HS-27A (cell line): ENCODE measurements around the gene SPATA46.
"Not testable (repeated sequence)": the region's sequence is repeated elsewhere in the genome, so short reads cannot be mapped to it uniquely, and the experiment has no call there.

Source experiments
- DNase-seq: peaks from one replicate; pipeline ENCODE4 v3.0.0-alpha.2; 2012; ENCODE audit warnings: low read depth, missing footprints

SPATA46 gene, protein sequence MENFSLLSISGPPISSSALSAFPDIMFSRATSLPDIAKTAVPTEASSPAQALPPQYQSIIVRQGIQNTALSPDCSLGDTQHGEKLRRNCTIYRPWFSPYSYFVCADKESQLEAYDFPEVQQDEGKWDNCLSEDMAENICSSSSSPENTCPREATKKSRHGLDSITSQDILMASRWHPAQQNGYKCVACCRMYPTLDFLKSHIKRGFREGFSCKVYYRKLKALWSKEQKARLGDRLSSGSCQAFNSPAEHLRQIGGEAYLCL

DNA sequence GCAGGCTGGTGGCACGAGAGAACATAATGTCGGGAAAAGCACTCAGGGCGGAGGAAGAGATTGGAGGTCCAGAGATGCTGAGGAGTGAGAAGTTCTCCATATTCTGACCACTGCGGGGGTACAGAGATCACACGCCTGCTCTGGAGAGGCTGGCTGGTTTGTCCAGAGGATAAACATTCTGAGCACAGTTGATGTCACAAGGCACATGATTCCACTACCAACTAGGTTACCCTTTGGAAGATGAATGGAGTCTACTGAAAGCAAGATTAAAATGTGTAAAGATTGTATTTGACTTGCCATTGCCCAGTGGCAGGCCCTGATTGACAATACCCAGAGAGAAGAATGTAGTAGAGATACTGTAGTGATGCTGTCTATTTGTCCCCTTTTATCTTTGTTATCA is at the start of gene SPATA46:
TSS of gene SPATA46 (minus strand) at position 164 of the 400 bp plus-strand sequence. CDS start at position 100, 64 bp downstream.
- DNase-seq, result no peak

DNA sequence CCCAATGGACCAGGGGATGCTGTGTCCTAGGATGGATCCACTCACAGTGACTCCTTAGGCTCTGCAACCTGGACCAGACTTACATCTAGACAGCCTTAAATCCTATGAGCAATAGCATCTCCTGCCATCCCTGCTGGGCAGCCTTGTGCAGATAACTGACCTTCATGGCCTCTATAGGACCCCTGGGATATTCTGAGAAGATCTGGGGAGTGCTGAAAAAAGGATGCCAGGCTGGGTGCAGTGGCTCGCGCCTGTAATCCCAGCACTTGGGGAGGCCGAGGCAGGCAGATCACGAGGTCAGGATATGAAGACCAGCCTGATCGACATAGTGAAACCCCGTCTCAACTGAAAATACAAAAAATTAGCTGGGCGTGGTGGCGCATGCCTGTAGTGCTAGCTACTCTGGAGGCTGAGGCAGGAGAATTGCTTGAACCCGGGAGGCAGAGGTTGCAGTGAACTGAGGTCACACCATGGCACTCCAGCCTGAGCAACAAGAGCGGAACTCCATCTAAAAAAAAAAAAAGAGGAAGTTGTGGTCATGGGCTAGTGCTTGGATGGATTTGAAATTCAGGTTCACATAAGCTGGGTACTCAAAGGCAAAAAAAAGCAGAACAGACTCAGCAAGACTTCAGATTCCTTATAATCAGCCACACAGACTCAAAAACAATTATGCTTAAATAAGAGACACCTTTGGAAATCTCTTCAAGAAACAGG is 46.2 kb upstream of the SPATA46 start:
- DNase-seq, result no peak

DNA sequence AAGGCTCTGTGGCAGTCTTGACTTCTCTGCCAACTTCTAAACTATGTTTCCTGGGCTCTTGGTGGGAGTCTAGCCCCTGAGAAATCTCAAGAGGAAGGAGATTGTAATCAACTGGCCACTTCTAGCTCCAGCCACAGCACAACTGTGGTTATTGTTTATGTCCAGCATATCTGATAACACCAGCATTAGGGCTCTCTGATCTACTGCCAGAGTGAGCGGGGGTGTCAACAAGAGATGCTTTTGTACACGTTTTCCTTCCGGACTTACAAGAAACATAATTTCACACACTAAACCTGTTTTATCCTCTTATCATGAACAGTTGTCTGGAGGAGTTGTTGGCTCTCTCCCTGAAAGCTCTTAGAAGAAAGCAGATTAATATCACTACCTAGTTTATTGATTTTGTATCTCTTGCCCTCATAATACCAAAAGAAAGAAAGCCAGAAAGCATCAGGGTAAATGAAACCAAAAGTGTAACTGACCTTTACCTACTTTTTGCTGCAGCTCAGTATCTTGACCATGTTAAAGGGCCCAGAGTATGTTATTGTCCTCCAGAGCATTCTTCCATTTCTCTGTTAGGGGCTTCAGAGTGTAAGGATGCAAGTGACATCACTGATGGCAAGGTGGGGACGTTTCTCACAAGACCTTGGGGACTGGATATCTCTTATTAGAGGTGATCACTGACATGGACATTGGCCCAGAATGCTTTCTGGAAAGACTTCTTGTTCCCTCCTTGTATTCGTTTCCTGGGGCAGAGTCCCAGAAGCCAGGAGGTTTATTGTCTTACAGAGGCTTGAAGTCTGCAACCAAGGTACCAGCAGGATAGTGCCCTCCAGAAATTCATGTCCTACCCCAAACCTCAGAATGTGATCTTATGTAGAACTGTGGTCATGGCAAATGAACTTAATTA is 44.9 kb upstream of the SPATA46 start:
- no peak for DNase-seq

GRCh38 chr1:162420120-162420519 is 43.5 kb upstream of the SPATA46 start:
- no peak for DNase-seq

- not testable (repeated sequence) for DNase-seq
These were observed 42.8 kb upstream of the SPATA46 start for GRCh38 chr1:162419450-162419931.

GRCh38 chr1:162418584-162418983 is 41.9 kb upstream of the SPATA46 start:
- not testable (repeated sequence) for DNase-seq

DNA sequence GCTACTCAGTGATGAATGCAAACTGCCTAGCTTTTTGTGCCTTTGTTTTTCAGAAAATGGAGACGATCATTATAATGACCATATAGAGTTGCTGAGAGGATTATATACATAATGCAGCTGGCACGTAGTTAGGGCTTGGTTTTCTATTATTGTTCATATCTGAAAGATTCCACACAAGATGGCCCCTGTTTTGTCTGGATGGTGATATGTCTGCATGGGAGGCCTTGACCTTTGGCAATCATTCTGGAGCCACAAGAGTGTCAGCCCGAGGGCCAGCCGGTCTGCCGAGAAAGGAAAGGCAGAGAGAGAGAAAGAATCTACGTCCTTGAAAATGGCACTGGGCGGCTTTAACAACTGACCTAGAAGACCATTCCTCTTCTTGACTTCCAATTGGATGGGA is 41.0 kb upstream of the SPATA46 start:
- DNase-seq, result no peak

DNA sequence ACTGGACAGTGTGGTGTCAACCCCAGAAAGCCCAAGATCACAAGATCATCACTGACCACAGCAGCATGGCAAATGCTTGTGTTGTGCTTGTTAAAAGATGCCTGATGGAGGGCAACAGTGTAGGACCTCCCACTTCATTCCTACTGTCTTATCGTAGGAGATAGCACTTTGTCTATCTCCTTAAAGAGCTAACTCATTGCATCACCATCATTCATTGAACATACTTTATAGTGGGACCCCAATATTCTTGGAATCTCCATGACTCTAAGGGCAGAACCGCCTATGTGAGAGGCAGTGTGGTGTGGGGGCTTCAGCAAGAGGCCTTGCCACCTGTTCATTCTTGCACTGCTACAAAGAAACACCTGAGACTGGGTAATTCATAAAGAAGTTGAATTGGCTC is 40.3 kb upstream of the SPATA46 start:
- no peak for DNase-seq

GRCh38 chr1:162416215-162416614 is 39.6 kb upstream of the SPATA46 start:
- DNase-seq, result no peak

DNA sequence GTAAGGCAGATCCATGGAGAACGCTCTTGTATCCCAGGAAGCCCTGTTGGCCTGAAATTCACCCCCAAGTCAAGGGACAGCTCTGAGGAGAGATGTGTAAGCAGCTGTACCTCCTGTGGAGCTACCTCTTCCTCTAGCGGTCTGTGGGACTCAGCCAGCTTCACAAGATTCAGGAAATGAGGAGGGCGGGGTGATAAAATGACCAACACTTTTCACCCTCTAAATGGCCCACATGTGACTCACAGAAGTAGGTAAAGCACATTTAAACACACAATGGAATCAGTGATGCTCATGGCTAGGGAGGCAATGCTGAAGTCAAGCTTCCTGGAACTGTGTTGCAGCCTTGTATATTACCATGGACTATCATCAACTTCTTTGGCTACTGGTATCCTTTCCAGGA is 35.3 kb upstream of the SPATA46 start, which contains the start of gene SH2D1B:
TSS of gene SH2D1B (minus strand) at position 135 of the 400 bp plus-strand sequence. CDS start at position 15, 120 bp downstream.
- no peak for DNase-seq

DNA sequence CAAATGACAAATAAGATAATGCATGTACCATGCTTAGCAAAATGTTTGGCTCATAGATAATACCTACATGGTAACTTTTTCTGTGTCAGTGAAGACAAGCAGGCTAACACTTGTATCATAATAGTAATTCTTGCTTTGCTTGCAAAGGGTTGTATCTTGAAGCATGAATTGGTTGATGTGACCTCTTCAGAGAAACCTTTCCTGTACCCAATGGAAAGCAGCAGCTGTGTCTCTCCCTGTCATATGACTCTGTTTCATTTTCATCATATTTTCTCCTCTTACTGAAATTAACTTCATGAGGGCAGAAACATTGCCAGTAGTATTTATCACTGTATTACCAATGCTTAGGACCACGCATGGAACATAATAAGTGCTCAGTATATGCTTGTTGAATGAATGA is 30.9 kb upstream of the SPATA46 start:
- DNase-seq, result no peak

DNA sequence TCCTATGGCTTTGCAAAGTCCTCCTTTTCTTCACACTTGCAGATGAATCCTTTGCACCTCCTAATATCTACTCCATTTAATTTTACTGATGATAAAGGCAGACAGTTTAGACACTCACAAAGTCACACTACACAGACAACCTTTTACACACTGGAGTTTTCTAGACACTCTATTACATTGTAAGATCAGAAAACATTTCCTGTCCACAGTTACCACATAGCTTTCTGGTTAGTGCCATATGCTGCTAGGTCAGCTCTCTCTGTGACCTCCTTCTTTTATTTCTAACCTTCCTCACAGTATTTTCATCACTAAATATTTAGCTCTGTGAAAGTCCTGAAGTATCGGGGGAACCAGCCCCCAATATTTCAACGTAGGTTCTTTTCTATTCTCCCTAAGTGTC is 30.2 kb upstream of the SPATA46 start:
- DNase-seq, result no peak

- no peak for DNase-seq
These were observed 29.1 kb upstream of the SPATA46 start for GRCh38 chr1:162405800-162406199.

DNA sequence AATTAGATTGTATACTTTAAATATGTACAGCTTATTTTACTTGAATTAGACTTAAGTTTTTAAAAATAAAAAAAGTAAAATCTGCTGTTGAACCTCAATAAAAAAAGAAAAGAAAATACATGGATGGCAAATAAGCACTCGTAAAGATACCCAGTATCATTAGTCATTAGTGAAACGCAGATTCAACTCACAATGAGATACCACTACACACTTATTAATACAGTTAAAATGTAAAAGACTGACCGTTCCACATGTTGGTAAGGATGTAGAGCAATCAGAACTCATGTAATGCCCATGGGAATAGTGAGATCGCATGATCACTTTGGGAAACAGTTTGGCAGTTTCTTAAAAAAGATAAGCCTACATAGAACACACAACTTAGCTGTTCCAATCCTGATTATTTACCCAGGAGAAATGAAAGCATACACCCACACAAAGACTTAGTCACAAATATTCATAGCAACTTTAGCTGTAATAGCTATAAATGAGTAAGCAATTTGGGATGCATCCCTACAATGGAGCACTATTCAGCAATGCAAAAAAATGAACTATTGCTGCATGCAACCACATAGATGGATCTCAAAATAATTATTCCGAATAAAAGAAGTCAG is 28.0 kb upstream of the SPATA46 start:
- no peak for DNase-seq

DNA sequence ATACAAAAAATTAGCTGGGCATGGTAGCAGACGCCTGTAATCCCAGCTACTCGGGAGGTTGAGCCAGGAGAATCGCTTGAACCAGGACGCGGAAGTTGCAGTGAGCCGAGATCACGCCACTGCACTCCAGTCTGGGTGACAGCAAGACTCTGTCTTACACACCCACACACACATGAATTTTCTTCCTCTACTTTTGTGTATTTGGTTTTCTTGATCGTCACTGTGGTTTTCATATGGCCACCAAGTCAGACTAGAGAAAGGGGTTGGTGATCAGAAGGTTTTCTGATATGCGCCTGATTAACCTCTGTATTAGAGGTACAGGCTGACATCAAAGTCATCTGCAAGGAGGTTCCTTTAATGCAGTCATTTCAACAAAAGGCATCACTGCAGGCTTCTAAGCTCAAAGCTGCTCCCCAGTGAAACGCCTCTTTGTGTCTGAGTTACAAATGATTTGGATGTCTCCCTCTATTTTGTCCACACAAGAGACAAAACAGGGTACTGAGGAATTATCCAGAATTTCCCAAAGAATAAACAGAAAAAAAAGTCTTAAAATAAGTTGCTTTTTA is 24.2 kb upstream of the SPATA46 start:
- DNase-seq, result no peak

GRCh38 chr1:162398999-162399580 is 22.4 kb upstream of the SPATA46 start:
- no peak for DNase-seq

DNA sequence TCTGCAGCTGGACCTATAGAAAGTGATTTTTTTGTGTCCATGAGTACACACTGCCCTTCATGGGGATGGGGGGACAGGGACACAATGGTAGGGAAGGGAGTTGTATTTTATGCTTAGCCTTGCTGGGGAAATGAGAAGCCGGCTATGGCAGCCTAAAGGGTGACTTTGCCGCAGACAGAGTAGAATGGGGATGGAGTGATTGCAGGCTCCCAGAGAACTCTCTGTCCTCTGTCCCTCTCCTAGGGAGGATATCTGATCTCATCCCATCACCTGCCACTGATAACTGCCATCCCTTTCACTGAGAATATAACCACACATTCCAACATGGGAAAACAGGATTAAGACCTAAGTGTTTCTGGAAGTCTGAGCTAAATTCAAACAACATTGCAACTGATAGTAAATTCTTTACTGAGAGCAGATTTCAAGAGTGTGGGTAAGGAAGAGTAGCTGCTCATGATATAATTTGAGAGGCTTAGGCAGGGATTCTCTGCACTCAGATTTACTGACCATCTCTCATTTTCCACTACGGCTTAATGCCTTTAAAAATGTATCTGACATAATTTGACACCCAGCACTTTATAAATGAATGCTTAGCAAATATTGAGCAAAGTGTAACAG is 21.4 kb upstream of the SPATA46 start:
- no peak for DNase-seq

DNA sequence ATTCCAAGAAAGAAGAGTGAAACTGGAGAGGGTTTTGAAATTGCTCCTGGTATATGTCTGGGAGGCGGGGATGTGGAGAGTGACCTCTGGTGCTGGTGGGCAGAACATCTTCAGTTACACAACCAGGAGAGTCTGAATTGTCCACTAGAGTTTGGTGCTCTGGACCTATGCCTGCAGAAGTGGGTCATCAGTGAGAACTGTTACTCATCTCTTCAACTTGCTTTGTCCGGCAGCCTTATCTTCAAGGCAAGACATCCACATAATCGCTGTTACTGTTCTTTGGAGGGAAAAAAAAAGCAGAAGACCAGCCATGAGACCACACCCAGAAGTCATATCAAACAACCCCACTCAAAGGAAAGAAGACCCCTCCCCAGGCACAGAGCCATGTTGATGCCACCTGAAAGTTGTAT is 20.4 kb upstream of the SPATA46 start:
- DNase-seq, result no peak

- no peak for DNase-seq
These were observed 19.7 kb upstream of the SPATA46 start for GRCh38 chr1:162396201-162396906.
